Lower lobe of right lung (tissue), 2 donors: ENCODE measurements around the gene MSMO1. TPM values are rescaled to one million over a fixed set of nuclear protein-coding genes. Genes with fewer than 3 reads are reported as not detected.

Experiments used
- ATAC-seq, 2 donors: fragments of 200-7000 bp; cut with Tn5 transposase; one replicate each; pipeline ENCODE4 v1.9.1; 2020 to 2022; ENCODE audit warnings: mild to moderate bottlenecking in 2 of 2, moderate library complexity in 2 of 2
- DNase-seq: peaks from one replicate; pipeline ENCODE4 v3.0.0-alpha.2; 2020
- H3K27ac ChIP-seq: fragments of 200-600 bp; one replicate; pipeline ENCODE4 v1.8.0; 2022
- H3K27me3 ChIP-seq: fragments of 200-600 bp; one replicate; pipeline ENCODE4 v1.8.0; 2022; ENCODE audit warnings: low read depth
- H3K36me3 ChIP-seq: fragments of 200-600 bp; one replicate; pipeline ENCODE4 v1.8.0; 2022; ENCODE audit warnings: mild to moderate bottlenecking
- H3K4me1 ChIP-seq: fragments of 200-600 bp; one replicate; pipeline ENCODE4 v1.8.0; 2022
- H3K4me3 ChIP-seq: fragments of 200-600 bp; one replicate; pipeline ENCODE4 v1.8.0; 2022; ENCODE audit warnings: mild to moderate bottlenecking
- H3K9me3 ChIP-seq: fragments of 200-600 bp; one replicate; pipeline ENCODE4 v1.8.0; 2022
- intact Hi-C: fragments of 100-400 bp; cut with DNase I; formaldehyde crosslinking; loops from one replicate; pipeline ENCODE4 v1.11.0; 2022
- total RNA-seq: library from RNA; stranded (reverse); fragmentation: NEBNext Ultra II Directional; extraction: Animal tissue kit (Norgen Biotek cat#: 25700); gene quantifications from one replicate; pipeline ENCODE4 v1.2.1, GENCODE V29; 2021
- TF ChIP-seq, protein P1 (sequence below): fragments of 200-600 bp; IDR thresholded peaks from one replicate; pipeline ENCODE4 v1.8.0; 2022; ENCODE audit warnings: antibody characterized with exemption, mild to moderate bottlenecking
- donor health status: DM: no; HTN: yes; CAD: no; lungs with severe emphysema.

The MSMO1 gene
- total RNA-seq, 1 donor from 2014 or later, result 138 TPM

DNA sequence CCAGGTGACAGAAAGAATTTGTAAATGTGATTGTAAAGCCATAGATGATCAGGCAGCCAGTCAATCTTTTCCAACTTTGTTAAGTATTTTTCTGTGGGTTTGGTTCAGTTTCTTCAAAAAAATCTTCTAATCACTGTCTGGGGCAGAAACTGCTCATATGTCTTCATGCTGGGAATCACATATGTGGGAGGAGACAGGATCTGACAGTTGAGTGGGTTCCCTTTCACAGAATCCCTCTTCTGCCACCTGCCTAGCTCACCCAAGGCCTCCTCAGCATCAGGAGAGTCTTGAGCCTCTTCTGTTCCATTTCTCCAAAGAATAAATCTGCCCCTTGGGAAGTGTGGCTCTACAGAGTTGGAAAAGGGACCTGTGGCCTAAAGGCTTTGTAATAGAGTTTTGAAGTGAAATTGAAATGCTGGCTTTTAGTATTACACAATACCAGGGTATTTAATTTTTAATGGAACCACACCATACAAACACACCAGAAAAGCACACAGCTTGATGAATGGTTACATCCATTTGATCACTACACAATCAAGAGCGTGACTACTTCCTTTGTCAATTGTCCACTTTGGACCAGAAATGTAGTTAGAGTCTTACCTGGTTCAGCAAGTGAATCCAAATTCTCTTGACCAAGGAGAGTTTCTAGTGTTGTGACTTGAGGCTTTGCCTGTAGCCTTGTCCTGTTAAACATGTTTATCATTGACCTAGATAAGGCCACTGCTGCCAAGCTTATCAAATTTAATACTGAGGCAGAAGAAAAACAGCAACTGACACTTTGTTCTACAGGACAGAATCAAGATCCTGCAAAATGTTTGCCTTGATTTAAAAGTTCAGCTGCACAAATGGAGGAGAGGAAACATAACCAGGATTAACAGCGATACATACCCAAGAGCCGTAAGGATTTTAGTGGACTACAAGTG is 20.4 kb downstream of the MSMO1 start:
- DNase-seq (no peak), ATAC-seq (no peak)
- Histone ChIP-seq H3K36me3 (peaks cover 1% of the 10 kb centered on the region), H3K4me3 (no peak overlapping the region), H3K9me3 (no peaks in the 10 kb centered on the region), H3K4me1 (no peaks in the 10 kb centered on the region), H3K27me3 (no peaks in the 10 kb centered on the region), H3K27ac (no peak overlapping the region)
- TF ChIP-seq, protein P1, sequence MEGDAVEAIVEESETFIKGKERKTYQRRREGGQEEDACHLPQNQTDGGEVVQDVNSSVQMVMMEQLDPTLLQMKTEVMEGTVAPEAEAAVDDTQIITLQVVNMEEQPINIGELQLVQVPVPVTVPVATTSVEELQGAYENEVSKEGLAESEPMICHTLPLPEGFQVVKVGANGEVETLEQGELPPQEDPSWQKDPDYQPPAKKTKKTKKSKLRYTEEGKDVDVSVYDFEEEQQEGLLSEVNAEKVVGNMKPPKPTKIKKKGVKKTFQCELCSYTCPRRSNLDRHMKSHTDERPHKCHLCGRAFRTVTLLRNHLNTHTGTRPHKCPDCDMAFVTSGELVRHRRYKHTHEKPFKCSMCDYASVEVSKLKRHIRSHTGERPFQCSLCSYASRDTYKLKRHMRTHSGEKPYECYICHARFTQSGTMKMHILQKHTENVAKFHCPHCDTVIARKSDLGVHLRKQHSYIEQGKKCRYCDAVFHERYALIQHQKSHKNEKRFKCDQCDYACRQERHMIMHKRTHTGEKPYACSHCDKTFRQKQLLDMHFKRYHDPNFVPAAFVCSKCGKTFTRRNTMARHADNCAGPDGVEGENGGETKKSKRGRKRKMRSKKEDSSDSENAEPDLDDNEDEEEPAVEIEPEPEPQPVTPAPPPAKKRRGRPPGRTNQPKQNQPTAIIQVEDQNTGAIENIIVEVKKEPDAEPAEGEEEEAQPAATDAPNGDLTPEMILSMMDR, result no peak
- intact Hi-C loops, result no loop called here

- Histone ChIP-seq H3K9me3 (no peaks in the 10 kb centered on the region), H3K36me3 (no peaks in the 10 kb centered on the region), H3K27me3 (no peaks in the 10 kb centered on the region), H3K27ac (no peak overlapping the region), H3K4me1 (no peaks in the 10 kb centered on the region), H3K4me3 (no peak overlapping the region)
- intact Hi-C loops, result no loop called here
- ATAC-seq (no peak), DNase-seq (no peak)
- TF ChIP-seq, protein P1, result no peak
Measured at GRCh38 chr4:165351359-165352130, 24.1 kb downstream of the MSMO1 start.

- Histone ChIP-seq H3K4me3 (no peak overlapping the region), H3K9me3 (no peaks in the 10 kb centered on the region), H3K27me3 (no peaks in the 10 kb centered on the region), H3K27ac (no peak overlapping the region), H3K4me1 (peaks cover 15% of the 10 kb centered on the region), H3K36me3 (no peaks in the 10 kb centered on the region)
- ATAC-seq (peak in 1 of 2 donors; percentile 60), DNase-seq (no peak)
- TF ChIP-seq, protein P1, result peak; percentile 36
- intact Hi-C loops, result no loop called here
Measured at GRCh38 chr4:165355900-165356300, 28.4 kb downstream of the MSMO1 start.

DNA sequence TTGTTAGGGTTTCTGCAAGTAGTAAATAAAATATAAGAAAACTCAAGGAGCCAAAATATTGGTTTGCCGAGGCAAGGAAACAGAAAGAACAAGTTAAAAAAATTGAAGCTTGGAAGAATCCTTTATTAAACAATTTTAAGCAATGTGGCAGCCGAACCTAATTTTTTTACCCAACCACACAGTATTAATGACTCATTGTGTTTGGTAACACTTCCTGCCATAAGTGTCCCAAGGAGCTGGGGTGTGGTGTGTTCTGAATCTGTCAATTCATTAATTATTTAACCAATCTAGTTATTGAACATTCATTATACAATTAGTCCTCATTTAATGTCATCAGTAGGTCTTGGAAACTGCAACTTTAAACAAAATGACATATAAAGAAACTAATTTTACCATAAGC is 32.0 kb downstream of the MSMO1 start:
- intact Hi-C loops, result no loop called here

DNA sequence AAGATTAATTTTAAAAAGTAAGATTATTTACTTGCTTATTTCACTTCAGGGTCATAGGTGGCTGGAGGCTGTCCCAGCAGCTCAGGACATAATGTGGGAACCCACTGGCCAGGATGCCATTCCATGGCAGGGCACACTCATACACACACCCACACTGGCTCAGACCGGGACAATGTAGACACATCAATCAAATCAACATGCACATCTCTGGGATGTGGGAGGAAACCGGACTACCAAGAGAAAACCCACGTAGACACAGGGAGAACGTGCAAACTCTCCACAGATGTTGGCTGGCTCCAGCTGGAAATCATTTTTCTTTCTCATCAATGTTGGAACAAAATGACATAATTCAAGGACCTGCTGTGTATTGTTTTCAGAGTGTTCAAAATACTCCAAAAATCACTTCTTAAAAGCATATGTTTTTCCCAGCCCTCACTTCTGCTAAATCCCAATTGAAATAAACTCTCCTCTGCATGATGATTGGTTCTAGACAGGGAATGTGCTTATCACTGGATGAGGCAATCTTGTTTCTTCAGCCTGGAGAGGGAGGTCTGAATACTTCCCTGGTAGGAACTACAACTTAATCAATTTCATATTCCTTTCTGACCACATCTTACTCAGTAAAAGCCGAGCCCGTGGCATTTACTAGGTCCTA is 32.7 kb downstream of the MSMO1 start:
- intact Hi-C loops, result no loop called here
- TF ChIP-seq, protein P1, result no peak
- peak in 1 of 2 donors; percentile 42 for ATAC-seq

More for the DNA sequence above, 32.0 kb downstream of the MSMO1 start:
- DNase-seq, result no peak
- no peaks in the 10 kb centered on the region for H3K36me3 ChIP-seq
- ATAC-seq, result peak; percentile 66 to 78
- H3K9me3 ChIP-seq, result no peaks in the 10 kb centered on the region
- no peak overlapping the region for H3K4me3 ChIP-seq
- H3K27me3 ChIP-seq, result no peaks in the 10 kb centered on the region
- H3K4me1 ChIP-seq, result peaks cover 15% of the 10 kb centered on the region
- TF ChIP-seq, protein P1, result no peak
- H3K27ac ChIP-seq, result no peak overlapping the region

More for the DNA sequence above, 32.7 kb downstream of the MSMO1 start:
- H3K4me3 ChIP-seq, result no peak overlapping the region
- H3K27ac ChIP-seq, result no peak overlapping the region
- DNase-seq, result no peak
- no peaks in the 10 kb centered on the region for H3K9me3 ChIP-seq
- no peaks in the 10 kb centered on the region for H3K36me3 ChIP-seq
- H3K4me1 ChIP-seq, result peaks cover 15% of the 10 kb centered on the region
- no peaks in the 10 kb centered on the region for H3K27me3 ChIP-seq
